B cell (primary cell): Measurements from ENCODE around the gene ZXDA. TPM values are rescaled to one million over a fixed set of nuclear protein-coding genes. Genes with fewer than 3 reads are reported as not detected.

Source experiments
- ATAC-seq: fragments of 200-7000 bp; cut with Tn5 transposase; one replicate; pipeline ENCODE4 v1.10.0; 2021; ENCODE audit warnings: low read depth, mild to moderate bottlenecking, moderate number of reproducible peaks, moderate library complexity
- CTCF ChIA-PET: fragments of 350-600 bp; sonication (Branson Sonifier 250); formaldehyde crosslinking; loops from one replicate; lab custom pipeline; 2021; ENCODE audit warnings: antibody characterized with exemption, inconsistent platforms; lab: Charles Lee
- POLR2A ChIA-PET: fragments of 350-600 bp; sonication (Branson Sonifier 250); formaldehyde crosslinking; loops from one replicate; lab custom pipeline; 2021; ENCODE audit warnings: antibody characterized with exemption; lab: Charles Lee
- DNase-seq: peaks from one replicate; pipeline ENCODE4 v3.0.0; 2013
- H2AFZ ChIP-seq: 2 replicates; pipeline ENCODE4 v1.6.1; 2012; ENCODE audit warnings: mild to moderate bottlenecking, low read depth, low read length; ENCODE audit not compliant: insufficient read depth, poor library complexity, severe bottlenecking
- H3K27ac ChIP-seq, 2 donors: 1 replicate in 1 of 2; 2 replicates in 1 of 2; pipeline ENCODE4 v1.5.1; 2012 to 2013; ENCODE audit warnings: low read length in 2 of 2, mild to moderate bottlenecking in 2 of 2, moderate library complexity in 1 of 2
- H3K27me3 ChIP-seq, 4 experiments: fragments of 200-600 bp in 1 of 4; sonication (generic) in 1 of 4; replicated peaks in 1 of 4; 1 replicate in 2 of 4; 2 replicates in 2 of 4; pipeline versions ENCODE4 v1.6.1 to v1.7.0; 2013 to 2016; ENCODE audit warnings: low read length in 3 of 4, mild to moderate bottlenecking in 2 of 4, mixed read lengths in 1 of 4, moderate library complexity in 1 of 4; ENCODE audit not compliant: insufficient read depth in 4 of 4, control insufficient read depth in 3 of 4; ENCODE audit errors: control extremely low read depth in 1 of 4
- H3K36me3 ChIP-seq, 2 experiments: replicated peaks in 1 of 2; 1 replicate in 1 of 2; 2 replicates in 1 of 2; pipeline versions ENCODE4 v1.6.1 to v1.7.1; 2013; ENCODE audit warnings: low read length in 1 of 2; ENCODE audit not compliant: insufficient read depth in 2 of 2, control insufficient read depth in 1 of 2; ENCODE audit errors: control extremely low read depth in 1 of 2, extremely low read depth in 1 of 2
- H3K4me1 ChIP-seq, 2 donors: fragments of 200-600 bp in 1 of 2; sonication (generic) in 1 of 2; 1 replicate in 1 of 2; 2 replicates in 1 of 2; pipeline versions ENCODE4 v1.5.1 to v1.6.1; 2013 to 2017; ENCODE audit warnings: low read length in 2 of 2; ENCODE audit not compliant: control insufficient read depth in 2 of 2, insufficient read depth in 2 of 2
- H3K4me2 ChIP-seq: replicated peaks from 2 replicates; pipeline ENCODE3; 2012; ENCODE audit warnings: mild to moderate bottlenecking, low read depth, low read length; ENCODE audit not compliant: poor library complexity, severe bottlenecking
- H3K4me3 ChIP-seq, 5 experiments: fragments of 200-600 bp in 1 of 5; sonication (generic) in 1 of 5; 1 replicate in 3 of 5; 2 replicates in 2 of 5; pipeline versions ENCODE4 v1.5.1 to v1.7.0; 2011 to 2016; ENCODE audit warnings: low read length in 4 of 5, mild to moderate bottlenecking in 4 of 5, low read depth in 2 of 5, control low read depth in 1 of 5, moderate library complexity in 1 of 5; ENCODE audit not compliant: insufficient read depth in 1 of 5; ENCODE audit errors: control extremely low read depth in 1 of 5, extremely low read depth in 1 of 5
- H3K79me2 ChIP-seq: fragments of 200-600 bp; sonication (generic); one replicate; pipeline ENCODE4 v1.6.0; 2016; ENCODE audit warnings: low read length; ENCODE audit not compliant: control insufficient read depth, insufficient read depth
- H3K9ac ChIP-seq: fragments of 200-600 bp; sonication (generic); 2 replicates; pipeline ENCODE4 v1.6.1; 2017; ENCODE audit warnings: mild to moderate bottlenecking, low read length, moderate library complexity
- H3K9me3 ChIP-seq, 3 donors: one replicate each; pipeline versions ENCODE4 v1.6.1 to v1.7.1; 2013; ENCODE audit warnings: low read length in 2 of 3; ENCODE audit not compliant: control insufficient read depth in 2 of 3, insufficient read depth in 1 of 3; ENCODE audit errors: control extremely low read depth in 1 of 3
- H4K20me1 ChIP-seq: 2 replicates; pipeline ENCODE4 v1.6.0; 2012; ENCODE audit warnings: mild to moderate bottlenecking, low read length; ENCODE audit not compliant: insufficient read depth, control insufficient read depth, poor library complexity, severe bottlenecking
- H3K27ac Mint-ChIP-seq: one replicate; pipeline ENCODE4 v1.8.0; 2021; ENCODE audit warnings: mixed read lengths
- H3K27me3 Mint-ChIP-seq: one replicate; pipeline ENCODE4 v1.8.0; 2021; ENCODE audit warnings: mixed read lengths
- H3K4me1 Mint-ChIP-seq: one replicate; pipeline ENCODE4 v1.8.0; 2021; ENCODE audit warnings: mixed read lengths
- H3K4me3 Mint-ChIP-seq: one replicate; pipeline ENCODE4 v1.8.0; 2021; ENCODE audit warnings: mixed read lengths
- H3K9me3 Mint-ChIP-seq: one replicate; pipeline ENCODE4 v1.8.0; 2022; ENCODE audit warnings: mixed read lengths; ENCODE audit not compliant: insufficient read depth
- CTCF ChIP-seq: fragments of 200-600 bp; IDR thresholded peaks from one replicate; pipeline ENCODE4 v1.8.0; 2022; ENCODE audit warnings: antibody characterized with exemption, mild to moderate bottlenecking
- EZH2 ChIP-seq: IDR thresholded peaks from 2 replicates; pipeline ENCODE4 v1.6.1; 2012; ENCODE audit warnings: borderline replicate concordance, low read depth, mild to moderate bottlenecking, moderate library complexity, low read length; ENCODE audit not compliant: insufficient read depth, poor library complexity, severe bottlenecking
- WGBS: methylation state at CpG from one replicate; pipeline ENCODE4 v1.1.5; 2013; ENCODE audit warnings: missing lambda C conversion rate; ENCODE audit not compliant: insufficient coverage; 5-methylcytosine and 5-hydroxymethylcytosine counted together
- intact Hi-C: fragments of 100-400 bp; cut with micrococcal nuclease; formaldehyde crosslinking; loops from one replicate; pipeline ENCODE4 v1.10.0; 2022
- polyA plus RNA-seq: library from polyadenylated mRNA; depleted of rRNA; stranded (reverse); fragments of >200 nt; gene quantifications from 2 replicates; pipeline ENCODE4 v1.2.3, GENCODE V29; 2012
- total RNA-seq, 2 donors: library from RNA; stranded (reverse); fragments of 120-200 nt in 1 of 2; gene quantifications; 1 replicate in 1 of 2; 2 replicates in 1 of 2; pipeline versions ENCODE4 v1.2.3 to v1.2.4, GENCODE V29; 2013 to 2022

ZXDA gene
- total and polyA plus RNA-seq, 2 donors (not counting 1 experiment from before 2014, with no cell fraction given): 7.6 to 14.7 TPM

- Histone ChIP-seq H3K9me3 (no peaks in the 10 kb centered on the region), H3K9ac (no peak overlapping the region), H4K20me1 (no peaks in the 10 kb centered on the region), H3K27ac (no peak overlapping the region), H3K4me2 (no peak overlapping the region), H3K79me2 (no peaks in the 10 kb centered on the region), H3K36me3 (no peaks in the 10 kb centered on the region), H3K27me3 (no peaks in the 10 kb centered on the region), H2AFZ (no peak overlapping the region), H3K4me1 (no peaks in the 10 kb centered on the region), H3K4me3 (no peak overlapping the region)
- Mint-ChIP-seq H3K27ac (no peak overlapping the region), H3K9me3 (no peaks in the 10 kb centered on the region), H3K27me3 (no peaks in the 10 kb centered on the region), H3K4me3 (no peak overlapping the region), H3K4me1 (peaks cover 15% of the 10 kb centered on the region)
- intact Hi-C loops: loop anchor here (10.0 kb wide), 1 partner anchor 775 kb away; the partner anchor contains the start of gene SPIN2B
- TF ChIP-seq EZH2 (no peak), CTCF (no peak)
- ATAC-seq (no peak), DNase-seq (no peak)
- POLR2A ChIA-PET: no interaction called here
- CTCF ChIA-PET: no interaction called here
Measured at GRCh38 chrX:57899906-57900305, 10.4 kb downstream of the ZXDA start.

GRCh38 chrX:57899064-57899463 is 11.2 kb downstream of the ZXDA start:
- intact Hi-C loops: no loop called here
- no peaks in the 10 kb centered on the region for H3K27me3 Mint-ChIP-seq
- Histone ChIP-seq H3K36me3 (no peaks in the 10 kb centered on the region), H2AFZ (no peak overlapping the region), H3K79me2 (no peaks in the 10 kb centered on the region), H4K20me1 (no peaks in the 10 kb centered on the region), H3K27me3 (no peaks in the 10 kb centered on the region), H3K27ac (no peak overlapping the region), H3K9me3 (no peaks in the 10 kb centered on the region), H3K4me3 (no peak overlapping the region), H3K4me1 (peaks cover 0 to 1% of the 10 kb centered on the region in 2 donors), H3K4me2 (no peak overlapping the region), H3K9ac (no peak overlapping the region)
- no peaks in the 10 kb centered on the region for H3K9me3 Mint-ChIP-seq
- CTCF ChIA-PET: no interaction called here
- POLR2A ChIA-PET: no interaction called here
- H3K27ac Mint-ChIP-seq: no peak overlapping the region
- no peak overlapping the region for H3K4me3 Mint-ChIP-seq
- TF ChIP-seq CTCF (no peak), EZH2 (no peak)
- no CpG with 5 or more reads among the region's 1 CpG for WGBS
- DNase-seq: no peak
- no peak for ATAC-seq
- H3K4me1 Mint-ChIP-seq: peaks cover 23% of the 10 kb centered on the region
